ENCODE data around the gene DGKI. TPM values are rescaled to one million over a fixed set of nuclear protein-coding genes. Genes with fewer than 3 reads are reported as not detected.

Gene DGKI
- total RNA-seq, 2 donors from 2014 or later, result 0.24 to 0.34 TPM

DNA sequence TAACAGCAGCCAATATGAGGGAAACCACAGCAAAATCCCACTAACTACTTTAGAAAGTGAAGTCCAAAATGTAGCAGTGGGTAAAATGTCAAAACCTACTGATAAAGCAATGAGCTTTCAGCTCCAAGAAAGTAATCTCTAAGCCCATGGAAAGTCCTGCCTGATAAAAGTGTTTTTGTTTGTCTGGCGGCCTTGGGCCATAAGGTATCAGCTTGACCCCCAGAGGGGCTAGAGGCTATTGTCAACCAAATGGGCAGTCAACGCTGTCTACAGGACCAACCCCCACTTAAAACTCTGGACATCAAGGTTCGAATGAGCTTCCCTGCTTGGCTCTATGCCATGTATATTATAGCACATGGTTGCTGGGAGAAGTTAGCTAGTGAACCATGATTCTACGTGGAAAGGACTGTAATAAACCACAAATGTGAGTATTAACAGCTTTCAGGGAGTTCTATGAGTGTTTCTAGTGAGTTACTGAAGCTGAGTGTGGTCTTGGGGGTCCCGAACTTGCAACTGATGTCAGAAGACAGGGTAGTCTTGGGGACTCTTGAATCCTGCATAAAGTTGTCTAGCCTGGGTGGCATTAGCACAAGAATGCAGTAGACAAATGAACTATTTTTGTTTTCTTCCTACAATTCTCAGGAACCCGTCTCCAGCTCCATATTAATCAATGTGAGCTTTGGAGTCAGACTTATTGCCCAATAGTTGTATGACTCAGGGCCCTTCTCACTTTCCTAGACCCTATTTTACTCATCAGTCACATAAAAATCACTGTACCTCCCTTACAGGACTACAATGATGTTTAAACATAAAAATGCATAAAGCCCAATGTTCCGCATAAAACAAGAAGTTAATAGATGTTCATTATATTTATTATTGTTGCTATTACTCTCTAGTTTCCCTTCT is 164.9 kb downstream of the DGKI start:
- DNase-seq, result no peak
- no peak for ATAC-seq
- intact Hi-C loops (cut with DNase I, micrococcal nuclease), result no loop called here

DNA sequence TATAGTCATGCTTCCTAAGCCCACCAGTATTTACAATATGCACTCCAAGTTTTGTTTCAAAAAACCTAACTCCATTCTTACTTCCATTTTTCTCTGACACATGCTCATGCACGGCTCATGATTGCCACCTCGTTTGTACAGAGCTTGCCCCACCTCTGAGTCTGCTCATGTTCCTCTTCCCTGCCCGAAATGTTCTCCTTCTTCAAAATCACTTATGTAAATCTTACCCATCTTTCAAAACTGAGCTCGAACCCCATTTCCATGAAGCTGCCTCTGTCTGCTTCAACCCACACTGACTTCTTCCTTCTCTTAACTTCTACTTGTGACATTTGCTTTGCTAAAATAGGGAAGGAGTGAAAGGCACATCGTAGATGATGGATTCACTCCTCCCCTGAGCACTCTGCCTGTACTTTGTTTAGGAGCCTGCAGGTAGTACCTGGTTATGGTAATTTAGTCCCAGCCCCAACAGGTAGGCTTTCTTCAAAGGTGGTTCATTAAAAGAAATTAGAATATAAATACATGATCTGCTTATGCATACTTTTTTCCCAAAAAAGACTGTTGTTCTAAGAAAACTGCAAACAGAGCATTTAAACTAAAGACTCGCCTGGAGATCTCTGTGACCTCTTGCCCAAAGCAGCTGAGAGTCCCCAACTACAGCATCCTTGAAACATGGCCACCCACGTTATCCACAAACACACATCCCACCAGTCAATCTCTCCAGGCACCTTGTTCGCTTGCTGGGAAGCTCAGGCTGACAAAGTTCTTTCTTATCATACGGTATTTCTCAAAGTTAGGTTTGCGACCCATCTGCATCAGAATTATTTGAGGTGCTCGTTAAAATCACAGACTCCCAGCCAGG is 172.0 kb downstream of the DGKI start:
- intact Hi-C loops (cut with DNase I, micrococcal nuclease), result no loop called here
- no peak for ATAC-seq
- no peak for DNase-seq

DNA sequence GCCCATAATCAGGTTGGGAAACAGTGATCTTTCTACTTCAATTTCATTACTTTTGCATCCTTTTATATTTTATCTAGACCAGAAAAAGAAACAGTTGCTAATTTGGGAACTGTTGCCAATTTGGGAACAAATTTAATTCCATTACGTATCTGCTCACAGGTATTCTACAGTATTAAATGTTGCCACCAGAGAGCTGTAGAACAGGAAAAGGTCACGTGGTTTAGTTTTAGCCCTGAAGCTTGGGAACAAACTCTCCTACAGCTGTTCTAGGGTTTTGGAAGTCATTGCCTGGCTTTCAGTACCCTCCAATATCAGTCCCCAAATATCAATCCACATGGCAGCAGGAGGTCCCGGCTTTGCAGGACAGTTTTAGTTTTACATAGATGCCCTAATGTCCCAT is 172.7 kb downstream of the DGKI start:
- intact Hi-C loops (cut with DNase I, micrococcal nuclease), result no loop called here
- DNase-seq (no peak), ATAC-seq (no peak)

DNA sequence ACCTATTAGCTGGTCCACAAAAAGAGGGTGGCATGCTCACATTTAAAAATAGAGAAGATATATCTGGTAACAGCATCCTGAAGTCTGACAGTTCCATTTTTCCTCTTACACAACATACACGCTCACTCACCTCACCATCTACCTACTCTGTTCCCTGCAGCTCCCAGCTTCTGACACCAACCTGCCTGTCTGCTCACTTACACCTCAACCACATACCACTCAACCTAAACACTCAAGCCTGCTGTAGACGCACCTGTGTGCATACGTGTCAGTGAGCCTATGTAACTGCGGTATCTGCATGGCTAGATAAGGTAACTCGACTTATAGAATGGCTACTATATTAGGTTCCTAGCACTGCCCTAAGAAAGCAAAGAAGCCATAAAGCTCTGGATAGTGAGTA is 174.9 kb downstream of the DGKI start:
- no peak for ATAC-seq

DNA sequence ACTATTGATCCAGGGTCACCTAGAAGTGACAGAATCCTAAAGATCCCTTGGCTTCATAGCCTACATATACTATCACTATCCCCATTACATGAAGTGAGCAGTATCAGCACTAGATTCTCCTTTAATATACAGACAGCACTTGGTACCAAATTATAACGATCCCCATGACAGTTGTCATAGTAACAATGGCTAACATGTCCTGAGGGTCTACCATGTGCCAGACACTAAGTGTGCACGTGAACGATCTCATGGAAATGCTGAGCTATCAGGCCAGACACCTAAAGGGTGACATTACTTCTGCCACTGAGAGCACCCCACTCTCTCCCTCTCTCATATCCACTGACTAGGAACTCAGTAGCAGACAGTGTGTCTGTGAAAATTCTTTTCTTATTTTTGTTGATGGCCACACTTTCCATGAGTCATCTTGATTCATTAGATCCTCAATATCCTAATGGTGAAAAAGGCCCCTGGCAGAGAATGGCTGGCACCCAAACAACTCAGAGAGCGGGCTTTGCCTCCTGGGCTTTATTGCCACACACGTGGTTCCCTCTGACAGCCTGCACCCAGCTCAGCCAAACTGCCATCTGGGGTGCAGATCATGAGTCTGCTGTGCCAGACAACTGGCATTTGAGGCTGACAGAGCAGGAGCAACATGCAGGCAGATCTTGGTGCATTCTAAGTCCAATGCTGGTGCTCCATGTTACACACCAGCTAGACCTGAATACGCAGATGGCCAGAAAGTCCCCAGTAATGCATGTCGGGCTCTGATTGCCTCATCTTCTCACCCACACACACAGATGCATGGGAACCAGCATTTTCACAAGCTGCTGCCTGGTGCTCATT is 176.3 kb downstream of the DGKI start:
- ATAC-seq (no peak), DNase-seq (no peak)
- intact Hi-C loops (cut with DNase I, micrococcal nuclease), result no loop called here

More for the DNA sequence above, 174.9 kb downstream of the DGKI start:
- intact Hi-C loops (cut with DNase I, micrococcal nuclease), result no loop called here
- DNase-seq, result no peak

DNA sequence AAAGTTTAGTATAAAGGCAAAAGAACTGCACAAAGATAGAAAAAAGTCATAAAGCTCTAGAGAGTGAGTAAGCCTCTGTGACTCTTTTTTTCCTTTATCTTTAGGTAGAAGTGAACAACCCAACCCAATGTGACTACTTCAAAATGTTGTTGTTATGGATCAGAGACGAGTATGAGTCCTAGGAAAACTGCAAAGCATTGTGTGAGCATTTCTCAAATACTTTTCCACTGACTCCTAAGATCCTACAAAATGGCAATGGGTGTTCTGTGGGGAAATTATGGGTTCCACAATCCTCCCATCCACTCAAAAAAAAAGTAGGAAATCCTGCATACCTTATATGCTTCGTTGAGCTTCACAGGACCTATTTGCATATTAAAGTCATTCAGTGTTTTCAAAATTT is 177.1 kb downstream of the DGKI start:
- ATAC-seq, result no peak
- intact Hi-C loops (cut with DNase I, micrococcal nuclease), result no loop called here

DNA sequence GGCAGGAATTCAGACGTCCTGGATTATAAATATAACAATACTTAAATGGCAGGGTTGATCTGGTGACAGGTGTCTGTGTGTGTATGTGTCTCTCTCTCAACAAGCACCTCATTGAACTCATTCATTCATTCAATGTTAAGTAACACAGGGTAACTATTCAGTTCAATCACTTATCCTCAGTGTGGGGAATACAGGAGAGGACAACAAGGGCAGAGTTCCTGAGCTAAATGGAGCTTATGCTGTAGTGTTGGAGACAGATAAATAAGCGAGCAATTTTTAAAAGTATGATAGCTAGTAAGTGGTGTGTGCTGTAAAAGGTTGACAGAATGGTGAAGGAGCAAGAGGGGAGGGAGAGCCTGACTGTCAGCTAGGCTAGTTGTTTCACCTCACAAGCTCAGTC is 178.4 kb downstream of the DGKI start:
- intact Hi-C loops (cut with DNase I, micrococcal nuclease), result no loop called here
- DNase-seq (no peak), ATAC-seq (no peak)

More for the DNA sequence above, 177.1 kb downstream of the DGKI start:
- no peak for DNase-seq

DNA sequence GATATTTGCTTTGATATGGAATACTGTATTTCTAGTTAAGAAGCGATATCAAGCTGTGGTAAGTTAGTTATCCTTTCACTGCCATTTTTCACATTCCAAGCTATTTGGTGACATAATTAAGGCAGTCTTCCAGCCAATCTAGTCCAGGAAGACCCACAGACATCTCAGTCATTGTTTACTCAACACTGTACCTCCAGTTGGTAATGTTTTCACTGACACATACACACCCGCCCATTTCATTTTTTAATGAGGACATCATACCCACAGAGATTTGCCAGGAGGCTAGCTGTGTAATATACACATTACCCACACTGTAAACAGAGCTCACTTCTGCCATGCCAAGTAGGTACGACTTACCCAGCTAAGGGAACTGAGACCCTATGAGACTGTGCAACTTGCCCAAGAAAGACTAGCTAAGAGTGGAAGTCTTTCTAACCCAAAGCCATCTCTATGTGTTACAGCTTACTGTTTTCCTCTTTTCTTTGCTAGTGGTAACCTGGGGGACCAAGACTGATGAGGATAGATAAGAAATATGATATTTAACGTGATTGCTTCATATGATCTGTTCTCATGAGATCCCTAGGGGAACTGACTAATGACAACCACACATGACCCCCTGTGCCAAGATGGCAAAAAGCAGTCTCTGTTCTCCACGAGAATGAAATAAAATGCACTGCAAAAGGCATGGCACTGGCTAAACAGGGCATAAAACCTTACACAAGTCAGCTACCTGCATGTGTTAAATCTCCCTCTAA is 179.0 kb downstream of the DGKI start:
- ATAC-seq, result no peak
- intact Hi-C loops (cut with DNase I, micrococcal nuclease), result no loop called here
- DNase-seq, result no peak

DNA sequence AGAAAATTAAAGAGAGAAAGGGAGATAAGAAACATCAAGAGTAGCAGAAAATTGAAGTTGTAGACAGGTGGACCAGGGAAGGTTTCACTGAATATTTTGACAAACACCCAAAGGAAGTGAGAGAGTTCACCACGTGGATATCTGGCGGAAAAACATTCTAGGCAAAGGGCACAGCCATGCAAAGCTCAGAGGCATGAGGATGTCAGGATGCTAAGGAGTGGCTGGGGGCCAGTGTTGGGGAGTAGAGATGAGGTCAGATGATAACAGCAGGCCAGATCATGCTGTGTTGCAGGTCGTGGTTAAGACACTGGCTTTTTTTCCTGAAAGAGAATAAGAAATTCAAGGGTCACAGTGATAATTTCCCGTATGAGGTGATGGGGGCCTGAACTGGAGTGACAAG is 181.9 kb downstream of the DGKI start:
- DNase-seq (no peak), ATAC-seq (no peak)
- intact Hi-C loops (cut with DNase I, micrococcal nuclease), result no loop called here

DNA sequence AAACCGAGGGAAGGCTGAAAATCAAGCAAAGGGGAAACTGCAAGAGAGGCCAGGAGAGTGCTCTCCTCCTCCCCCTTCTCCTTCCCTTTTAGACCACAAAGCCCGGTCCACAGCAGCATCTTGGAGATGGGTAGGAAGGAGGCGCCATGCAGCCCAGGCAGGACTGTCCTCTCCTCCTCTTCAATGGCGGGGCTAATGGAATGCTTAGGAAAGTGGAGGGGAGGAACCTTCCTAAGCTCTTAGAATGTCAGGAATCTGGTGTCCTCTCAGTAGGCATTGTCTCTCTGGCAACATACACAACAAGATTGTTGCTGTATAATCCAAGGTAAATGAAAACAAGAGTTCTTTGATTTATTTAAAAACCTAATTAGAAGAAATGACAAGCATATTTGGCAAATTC is 185.1 kb downstream of the DGKI start:
- ATAC-seq (no peak), DNase-seq (no peak)
- intact Hi-C loops (cut with DNase I, micrococcal nuclease), result no loop called here

DNA sequence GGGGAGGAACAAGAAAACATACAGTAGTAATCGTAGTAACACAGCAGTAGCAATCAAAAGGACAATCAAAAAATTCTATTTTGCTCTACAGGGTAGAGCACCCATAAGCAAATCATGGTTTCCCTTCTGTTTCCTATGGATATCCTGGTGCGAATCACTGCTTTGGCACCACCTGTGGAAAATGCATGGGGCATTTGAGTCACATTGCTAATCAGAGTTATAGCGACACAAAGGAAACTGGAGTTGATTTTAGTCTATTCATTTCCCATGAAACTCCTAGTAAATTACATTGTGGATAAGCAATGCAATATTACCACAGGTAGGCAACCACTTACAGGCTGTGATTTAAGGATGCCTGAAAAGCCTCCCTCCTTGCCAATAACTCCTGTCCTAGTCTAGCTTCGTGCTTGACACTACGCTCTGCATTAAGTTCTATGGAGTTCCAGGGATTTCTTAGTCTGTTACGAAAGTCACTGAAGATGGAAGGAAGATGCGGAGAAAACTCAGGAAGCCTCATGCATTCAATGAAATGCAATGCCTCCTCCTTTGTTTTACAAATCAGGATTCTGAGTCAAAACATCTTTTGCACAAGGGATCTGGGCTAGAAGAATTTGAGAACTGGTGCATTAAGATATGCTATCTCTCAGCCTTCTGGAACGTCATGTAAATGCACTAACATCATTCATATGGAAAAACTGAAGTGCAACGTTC is 188.4 kb downstream of the DGKI start:
- intact Hi-C loops (cut with DNase I, micrococcal nuclease), result loop anchor here in 1 of 2 donors (10.0 kb wide), 1 partner anchor 236 kb away; no protein-coding TSS in a partner anchor
- no peak for DNase-seq
- no peak for ATAC-seq

DNA sequence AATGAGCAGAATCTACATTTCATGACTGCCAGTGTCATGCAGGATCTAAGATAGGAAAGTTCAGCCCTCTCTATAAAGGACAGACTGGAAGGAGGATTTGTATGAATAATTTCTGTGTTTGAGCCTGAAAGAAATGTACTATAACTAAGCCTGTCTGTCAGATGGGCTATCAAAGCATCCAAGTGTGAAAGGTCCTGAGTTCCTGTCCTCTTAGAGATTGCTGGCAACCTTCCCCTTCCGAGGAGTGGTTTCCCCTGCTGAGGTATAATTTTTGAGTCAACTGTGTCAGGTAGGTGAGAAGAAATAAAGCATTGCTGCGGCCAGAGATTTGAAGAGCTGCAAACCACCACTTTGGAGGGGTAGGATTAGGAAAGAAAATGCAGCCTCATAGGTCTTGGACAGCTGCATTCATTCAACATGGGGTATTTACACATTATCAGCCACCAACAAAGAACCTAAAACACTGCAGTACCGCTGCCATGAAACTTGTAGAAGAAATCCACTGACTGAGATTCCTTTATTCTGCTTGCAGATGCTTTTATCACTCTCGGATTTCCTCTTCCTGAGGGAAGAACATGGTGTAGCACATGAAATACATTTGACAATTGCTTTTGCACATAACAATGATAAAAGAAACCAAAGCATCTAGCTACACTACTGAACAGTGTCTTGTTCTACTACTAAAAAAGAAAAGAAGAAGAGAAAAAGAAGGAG is 189.1 kb downstream of the DGKI start:
- ATAC-seq (no peak), DNase-seq (no peak)
- intact Hi-C loops (cut with DNase I, micrococcal nuclease), result loop anchor here in 1 of 2 donors (10.0 kb wide), 1 partner anchor 237 kb away; no protein-coding TSS in a partner anchor

DNA sequence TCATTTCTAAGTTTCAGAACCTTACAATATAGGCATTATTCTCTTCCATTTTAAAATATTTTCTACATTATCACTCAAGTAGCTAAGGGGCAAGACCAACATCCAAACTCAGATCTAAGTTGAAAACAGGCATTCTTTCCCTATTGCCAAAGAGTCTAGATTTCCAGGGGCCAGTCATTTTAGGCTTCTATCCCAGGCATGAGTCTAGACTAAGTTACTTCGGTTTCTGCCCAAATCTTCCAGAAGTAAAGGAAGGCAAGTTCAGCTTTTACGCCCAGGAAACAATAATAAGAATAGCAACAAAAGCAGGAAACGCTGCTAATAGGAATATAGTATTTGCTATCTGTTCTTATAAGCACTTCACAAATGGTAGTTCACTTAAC is 189.9 kb downstream of the DGKI start:
- intact Hi-C loops (cut with DNase I, micrococcal nuclease), result loop anchor here in 1 of 2 donors (10.0 kb wide), 1 partner anchor 238 kb away; no protein-coding TSS in a partner anchor
- ATAC-seq, result no peak
- no peak for DNase-seq

DNA sequence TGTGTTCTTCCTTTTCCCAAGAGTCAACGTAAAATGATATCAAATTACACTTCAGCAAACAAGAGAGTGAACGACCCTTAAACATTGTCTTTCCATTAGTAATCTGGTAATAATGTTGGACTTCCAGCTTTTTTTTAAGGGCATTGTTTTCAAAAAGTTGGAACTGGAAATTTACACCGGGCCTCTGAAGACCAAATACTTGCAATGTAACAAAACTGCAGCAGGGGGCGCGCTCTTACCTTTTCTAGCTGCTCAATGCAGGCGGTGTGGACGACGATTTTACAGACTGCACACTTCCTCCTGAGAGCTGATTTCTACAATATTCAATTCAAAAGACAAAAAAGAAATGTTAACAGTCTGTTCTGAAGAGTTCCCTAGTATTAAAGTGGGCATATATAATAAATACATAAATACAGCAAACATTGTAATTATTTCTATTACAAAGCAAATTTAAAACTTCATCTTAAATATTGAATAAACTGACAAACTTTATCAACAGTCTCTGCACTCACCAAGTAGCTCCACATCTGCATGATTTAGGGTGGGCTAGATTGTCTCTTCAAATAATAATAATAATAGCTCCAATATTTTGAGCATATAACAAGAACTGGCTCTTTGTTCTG is 190.4 kb downstream of the DGKI start:
- ATAC-seq, result peak; percentile 76
- intact Hi-C loops (cut with DNase I, micrococcal nuclease), result loop anchor here in 1 of 2 donors (10.0 kb wide), 1 partner anchor 238 kb away; no protein-coding TSS in a partner anchor
- DNase-seq, result peak; percentile 65 to 84

DNA sequence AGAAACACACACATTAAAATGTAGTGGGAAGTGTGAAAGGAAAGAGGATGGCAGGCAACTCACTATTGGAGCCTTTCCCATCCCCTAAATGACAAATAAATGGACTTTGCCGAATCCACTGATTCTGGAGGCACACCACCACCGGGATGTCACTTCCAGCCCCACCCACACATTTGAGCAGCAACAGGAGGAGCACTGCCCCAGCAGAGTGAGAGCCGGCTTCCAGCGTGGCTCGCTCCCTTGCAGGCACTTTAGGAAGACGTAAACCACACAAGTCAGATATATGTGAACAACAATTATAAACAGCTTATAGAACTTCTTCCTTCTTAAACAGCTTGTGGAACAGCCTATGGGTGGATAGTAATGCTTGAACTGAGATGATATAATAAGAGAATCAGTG is 191.0 kb downstream of the DGKI start:
- intact Hi-C loops (cut with DNase I, micrococcal nuclease), result loop anchor here in 1 of 2 donors (10.0 kb wide), 1 partner anchor 239 kb away; no protein-coding TSS in a partner anchor
- ATAC-seq, result no peak

DNA sequence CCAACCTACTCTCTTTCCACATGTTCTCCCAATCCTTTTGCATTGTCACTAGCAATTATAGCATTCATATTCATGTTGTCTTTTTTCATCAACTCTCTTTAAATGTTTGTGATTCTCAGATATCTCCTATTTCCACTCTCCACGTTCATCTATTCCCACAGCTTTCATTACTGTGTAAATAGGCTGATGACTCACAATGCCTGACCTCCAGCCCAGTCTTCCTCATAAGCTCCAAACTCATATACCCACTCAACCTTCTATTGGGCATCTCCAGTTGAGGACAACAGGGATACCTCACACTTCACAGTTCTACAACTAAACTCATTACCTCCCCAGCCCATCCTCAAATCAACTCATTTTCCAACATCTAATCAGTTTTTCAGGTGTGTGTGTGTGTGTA is 194.1 kb downstream of the DGKI start:
- intact Hi-C loops (cut with DNase I, micrococcal nuclease), result loop anchor here (5.0 to 10.0 kb wide), 3 partner anchors 242 to 360 kb away; no protein-coding TSS in a partner anchor
- DNase-seq, result no peak
- no peak for ATAC-seq

More for the DNA sequence above, 191.0 kb downstream of the DGKI start:
- no peak for DNase-seq
